ENCODE data around the gene SEC22A.
A peak's percentile ranks its signal among the peaks of the same experiment; 100 is the strongest.

GRCh38 chr3:123201557-123202427 is at the start of gene SEC22A:
- TF ChIP-seq, protein P1, sequence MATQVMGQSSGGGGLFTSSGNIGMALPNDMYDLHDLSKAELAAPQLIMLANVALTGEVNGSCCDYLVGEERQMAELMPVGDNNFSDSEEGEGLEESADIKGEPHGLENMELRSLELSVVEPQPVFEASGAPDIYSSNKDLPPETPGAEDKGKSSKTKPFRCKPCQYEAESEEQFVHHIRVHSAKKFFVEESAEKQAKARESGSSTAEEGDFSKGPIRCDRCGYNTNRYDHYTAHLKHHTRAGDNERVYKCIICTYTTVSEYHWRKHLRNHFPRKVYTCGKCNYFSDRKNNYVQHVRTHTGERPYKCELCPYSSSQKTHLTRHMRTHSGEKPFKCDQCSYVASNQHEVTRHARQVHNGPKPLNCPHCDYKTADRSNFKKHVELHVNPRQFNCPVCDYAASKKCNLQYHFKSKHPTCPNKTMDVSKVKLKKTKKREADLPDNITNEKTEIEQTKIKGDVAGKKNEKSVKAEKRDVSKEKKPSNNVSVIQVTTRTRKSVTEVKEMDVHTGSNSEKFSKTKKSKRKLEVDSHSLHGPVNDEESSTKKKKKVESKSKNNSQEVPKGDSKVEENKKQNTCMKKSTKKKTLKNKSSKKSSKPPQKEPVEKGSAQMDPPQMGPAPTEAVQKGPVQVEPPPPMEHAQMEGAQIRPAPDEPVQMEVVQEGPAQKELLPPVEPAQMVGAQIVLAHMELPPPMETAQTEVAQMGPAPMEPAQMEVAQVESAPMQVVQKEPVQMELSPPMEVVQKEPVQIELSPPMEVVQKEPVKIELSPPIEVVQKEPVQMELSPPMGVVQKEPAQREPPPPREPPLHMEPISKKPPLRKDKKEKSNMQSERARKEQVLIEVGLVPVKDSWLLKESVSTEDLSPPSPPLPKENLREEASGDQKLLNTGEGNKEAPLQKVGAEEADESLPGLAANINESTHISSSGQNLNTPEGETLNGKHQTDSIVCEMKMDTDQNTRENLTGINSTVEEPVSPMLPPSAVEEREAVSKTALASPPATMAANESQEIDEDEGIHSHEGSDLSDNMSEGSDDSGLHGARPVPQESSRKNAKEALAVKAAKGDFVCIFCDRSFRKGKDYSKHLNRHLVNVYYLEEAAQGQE (IDR thresholded peaks at IDR 0.05; ENCODE audit: insufficient read depth in 1 of 2, low read depth in 2 of 2, low read length in 2 of 2), result no peak
- TF ChIP-seq POLR2AphosphoS5 (IDR thresholded peaks at IDR 0.05; ENCODE audit: low read depth, low read length) (peak; percentile 69; the same call in 1 of the 2 replicates), SIN3A (IDR thresholded peaks at IDR 0.05; ENCODE audit: borderline replicate concordance, insufficient read depth, low read length) (no peak; the same call in 1 of the 2 replicates)

All from PFSK-1 (cell line).